ENCODE results near the gene MPHOSPH8.

MPHOSPH8 gene, protein sequence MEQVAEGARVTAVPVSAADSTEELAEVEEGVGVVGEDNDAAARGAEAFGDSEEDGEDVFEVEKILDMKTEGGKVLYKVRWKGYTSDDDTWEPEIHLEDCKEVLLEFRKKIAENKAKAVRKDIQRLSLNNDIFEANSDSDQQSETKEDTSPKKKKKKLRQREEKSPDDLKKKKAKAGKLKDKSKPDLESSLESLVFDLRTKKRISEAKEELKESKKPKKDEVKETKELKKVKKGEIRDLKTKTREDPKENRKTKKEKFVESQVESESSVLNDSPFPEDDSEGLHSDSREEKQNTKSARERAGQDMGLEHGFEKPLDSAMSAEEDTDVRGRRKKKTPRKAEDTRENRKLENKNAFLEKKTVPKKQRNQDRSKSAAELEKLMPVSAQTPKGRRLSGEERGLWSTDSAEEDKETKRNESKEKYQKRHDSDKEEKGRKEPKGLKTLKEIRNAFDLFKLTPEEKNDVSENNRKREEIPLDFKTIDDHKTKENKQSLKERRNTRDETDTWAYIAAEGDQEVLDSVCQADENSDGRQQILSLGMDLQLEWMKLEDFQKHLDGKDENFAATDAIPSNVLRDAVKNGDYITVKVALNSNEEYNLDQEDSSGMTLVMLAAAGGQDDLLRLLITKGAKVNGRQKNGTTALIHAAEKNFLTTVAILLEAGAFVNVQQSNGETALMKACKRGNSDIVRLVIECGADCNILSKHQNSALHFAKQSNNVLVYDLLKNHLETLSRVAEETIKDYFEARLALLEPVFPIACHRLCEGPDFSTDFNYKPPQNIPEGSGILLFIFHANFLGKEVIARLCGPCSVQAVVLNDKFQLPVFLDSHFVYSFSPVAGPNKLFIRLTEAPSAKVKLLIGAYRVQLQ

DNA sequence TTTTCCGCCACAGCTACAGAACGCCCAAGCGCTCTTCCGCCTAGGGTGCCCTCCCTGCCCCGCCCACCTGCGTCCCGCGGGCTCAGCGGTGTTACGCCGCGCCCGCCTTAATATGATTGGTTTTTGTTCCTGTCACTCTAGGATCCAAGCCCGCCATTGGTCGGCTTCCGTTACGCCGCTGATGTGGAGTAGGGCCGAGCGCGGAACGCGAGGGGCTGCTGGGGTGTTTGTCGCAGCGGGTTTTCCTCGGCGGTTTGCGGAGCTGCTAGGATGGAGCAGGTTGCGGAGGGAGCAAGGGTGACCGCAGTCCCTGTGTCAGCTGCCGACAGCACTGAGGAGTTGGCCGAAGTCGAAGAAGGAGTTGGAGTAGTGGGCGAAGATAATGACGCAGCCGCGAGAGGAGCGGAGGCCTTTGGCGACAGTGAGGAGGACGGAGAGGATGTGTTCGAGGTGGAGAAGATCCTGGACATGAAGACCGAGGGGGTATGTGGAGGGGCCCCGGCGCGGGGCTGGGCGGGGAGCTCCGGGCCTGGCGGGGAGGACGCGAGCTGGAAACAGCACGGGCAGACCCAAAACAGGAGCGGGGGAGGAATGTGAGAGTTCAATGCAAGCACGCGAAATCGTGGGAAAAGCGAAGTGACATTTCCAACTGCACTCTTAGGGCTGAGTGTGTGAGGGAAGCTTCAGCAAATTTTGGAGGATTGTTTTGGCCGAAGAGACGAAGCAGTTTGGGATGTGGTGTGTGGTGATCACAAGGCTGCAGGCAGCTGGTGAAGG lies at the start of gene MPHOSPH8:
Gene MPHOSPH8 (plus strand): TSS at position 181 of the 777 bp plus-strand sequence. CDS start 90 bp downstream, at position 271.
- peak; percentile 93 to 99 for DNase-seq

DNA sequence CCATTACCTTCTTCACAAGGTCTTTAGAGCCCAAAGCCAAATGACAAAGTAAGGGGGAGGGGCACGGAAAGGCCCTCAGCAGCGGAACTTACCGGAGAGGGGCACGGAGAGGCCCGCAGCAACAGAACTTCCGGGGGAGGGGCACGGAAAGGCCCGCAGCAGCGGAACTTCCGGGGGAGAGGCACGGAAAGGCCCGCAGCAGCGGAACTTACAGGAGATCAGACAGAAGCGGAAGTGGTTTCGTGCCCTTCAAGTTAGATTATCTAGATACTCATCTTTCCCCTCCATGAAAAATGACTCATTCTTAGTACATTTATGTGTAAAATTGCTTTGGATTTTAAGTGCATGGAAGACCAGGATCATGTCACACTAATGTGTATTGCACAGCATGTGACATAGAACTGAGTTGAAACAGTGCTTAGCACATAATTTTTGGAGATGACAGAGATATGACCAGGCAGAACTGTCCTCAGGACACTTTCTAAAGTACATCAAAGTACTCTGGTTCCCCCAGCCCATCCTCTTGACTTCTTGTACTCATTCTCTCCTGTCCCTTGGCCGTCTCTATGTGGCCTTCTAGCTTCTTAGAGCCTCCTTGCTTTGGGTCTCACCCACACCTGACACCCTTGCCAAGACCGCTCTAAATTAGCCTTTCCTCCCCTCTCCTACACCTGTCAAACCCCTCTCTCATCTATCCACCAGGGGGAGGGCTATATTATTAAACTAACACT lies 46.4 kb upstream of the MPHOSPH8 start:
- peak; percentile 72 to 79 for DNase-seq

DNA sequence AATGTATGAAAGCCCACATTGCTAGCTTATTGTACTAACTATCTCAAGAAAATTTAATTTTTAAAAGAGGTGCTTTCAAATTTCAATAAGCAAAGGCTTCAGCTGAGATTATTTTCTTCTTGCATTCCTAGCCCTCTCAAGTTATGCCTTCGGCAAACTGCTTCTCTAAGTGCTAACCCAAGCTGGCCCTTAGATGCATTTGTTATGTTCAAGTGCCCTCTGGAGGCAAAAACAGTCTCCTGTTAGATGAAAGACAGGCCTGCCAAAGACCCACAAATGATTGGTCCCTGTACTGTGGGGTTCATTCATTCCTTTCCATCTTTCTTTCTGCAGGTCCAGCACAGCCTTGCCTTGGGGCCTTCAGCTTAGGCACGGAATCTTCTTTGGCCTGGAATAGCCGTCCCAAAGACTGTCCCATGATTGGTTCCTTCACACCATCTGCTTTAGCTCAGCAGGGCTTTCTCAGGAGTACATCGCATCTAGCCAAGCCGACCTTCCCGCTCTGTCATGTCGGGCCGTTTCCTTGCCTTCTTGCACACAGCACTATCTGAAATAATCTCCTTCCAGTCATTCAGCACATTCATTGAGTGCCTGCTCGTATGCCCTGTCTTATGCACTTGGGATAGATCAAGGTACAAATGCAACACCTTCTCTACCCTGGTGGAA lies 45.7 kb upstream of the MPHOSPH8 start:
- peak; percentile 72 to 79 for DNase-seq

DNA sequence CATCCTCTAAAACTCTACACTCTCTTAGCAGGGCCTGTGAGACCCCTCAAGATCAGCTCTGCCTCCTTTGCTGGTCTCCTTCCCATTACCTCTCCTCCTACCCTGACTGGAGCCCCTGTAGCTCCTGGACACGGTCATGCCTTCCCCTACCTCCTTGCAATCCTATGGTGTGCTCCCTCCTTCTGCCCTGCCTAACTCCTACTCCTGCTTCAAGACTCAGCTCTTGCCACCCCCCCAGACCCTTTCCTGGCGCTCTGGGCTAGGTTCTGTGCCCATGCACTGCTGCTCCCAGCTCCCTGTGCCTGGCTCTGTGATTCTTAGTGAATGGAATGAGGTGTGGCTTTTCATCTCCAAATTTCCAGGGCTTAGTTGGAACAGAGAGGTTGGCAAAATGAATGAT lies 44.1 kb upstream of the MPHOSPH8 start:
- no peak for DNase-seq

DNA sequence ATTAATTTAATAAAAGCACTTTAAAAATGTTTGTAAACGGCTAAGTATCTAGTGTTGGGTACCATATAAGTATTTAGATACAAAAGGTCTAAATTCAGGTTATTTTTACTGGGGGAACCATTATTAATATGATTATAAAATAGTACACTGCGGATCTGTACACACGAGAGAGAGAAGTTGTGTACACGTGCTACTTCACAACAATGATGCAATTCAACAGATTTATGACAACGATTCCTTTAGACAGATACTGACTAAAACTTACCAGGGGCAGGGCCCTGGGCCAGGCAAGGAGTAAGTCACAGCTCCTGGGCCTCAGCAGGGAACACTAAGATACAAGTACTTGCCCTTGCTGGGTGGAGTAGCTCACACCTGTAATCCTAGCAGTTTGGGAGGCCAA lies 43.0 kb upstream of the MPHOSPH8 start:
- DNase-seq: no peak

DNA sequence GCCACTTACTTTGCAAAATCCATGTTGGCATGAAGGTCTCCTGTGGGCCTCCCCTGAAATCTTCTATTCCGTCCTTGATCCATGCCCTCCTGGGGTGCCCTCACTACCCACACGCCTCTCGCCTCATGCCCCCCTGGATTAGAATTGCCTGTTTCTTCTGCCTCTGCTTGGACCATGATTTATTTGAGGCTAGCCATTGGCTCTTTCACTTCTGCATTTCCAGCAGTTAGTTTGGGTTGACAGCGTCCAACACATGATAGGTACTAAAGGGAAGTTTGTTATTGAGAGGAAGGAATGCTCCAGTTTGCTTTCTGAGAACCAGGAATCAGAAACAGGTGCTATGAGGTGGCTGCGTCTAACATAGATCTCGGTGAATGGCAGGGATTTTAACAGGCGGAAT lies 41.6 kb upstream of the MPHOSPH8 start:
- DNase-seq: no peak

DNA sequence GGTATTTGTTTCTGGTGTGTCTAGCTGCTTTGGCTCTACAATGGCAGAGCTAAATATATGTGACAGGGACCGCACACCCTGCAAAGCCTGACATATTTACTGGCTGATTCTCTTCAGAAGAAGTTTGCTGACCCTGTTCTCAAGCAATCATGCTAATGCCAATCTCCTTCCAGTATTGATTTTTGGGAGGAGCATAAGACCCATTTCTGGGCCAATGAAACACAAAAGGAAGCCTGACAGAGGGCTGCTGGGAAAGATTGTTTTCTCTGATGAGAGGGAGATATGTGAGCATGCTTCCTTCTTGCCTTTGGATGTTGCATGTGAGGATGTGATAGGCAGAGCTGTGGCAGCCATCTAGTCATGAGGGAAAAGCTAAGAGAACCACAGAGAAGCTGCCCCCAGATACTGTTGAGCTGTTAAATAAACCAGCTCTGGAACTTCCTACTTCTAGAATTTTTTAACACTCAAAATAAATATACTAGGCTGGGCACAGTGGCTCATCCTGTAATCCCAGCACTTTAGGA lies 40.7 kb upstream of the MPHOSPH8 start:
- no peak for DNase-seq

DNA sequence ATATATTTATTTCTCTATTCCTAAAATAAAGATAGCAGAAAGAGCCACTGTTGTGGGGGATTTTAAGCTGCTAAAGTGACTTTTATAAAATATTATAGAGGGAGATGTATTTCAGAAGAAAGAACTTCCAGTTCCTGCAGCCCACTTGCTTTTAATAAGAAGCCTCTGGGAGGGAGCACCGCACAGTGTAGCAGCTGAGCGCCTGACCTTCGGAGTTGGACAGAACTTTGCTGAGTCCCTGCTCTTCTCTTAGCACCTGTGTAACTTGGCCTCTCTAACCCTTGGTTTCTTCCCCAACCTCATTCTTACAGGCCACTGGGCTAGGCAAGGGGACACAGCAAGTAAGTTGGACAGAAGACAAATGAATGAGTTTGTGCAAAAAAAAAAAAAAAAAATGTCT lies 37.4 kb upstream of the MPHOSPH8 start:
- no peak for DNase-seq

DNA sequence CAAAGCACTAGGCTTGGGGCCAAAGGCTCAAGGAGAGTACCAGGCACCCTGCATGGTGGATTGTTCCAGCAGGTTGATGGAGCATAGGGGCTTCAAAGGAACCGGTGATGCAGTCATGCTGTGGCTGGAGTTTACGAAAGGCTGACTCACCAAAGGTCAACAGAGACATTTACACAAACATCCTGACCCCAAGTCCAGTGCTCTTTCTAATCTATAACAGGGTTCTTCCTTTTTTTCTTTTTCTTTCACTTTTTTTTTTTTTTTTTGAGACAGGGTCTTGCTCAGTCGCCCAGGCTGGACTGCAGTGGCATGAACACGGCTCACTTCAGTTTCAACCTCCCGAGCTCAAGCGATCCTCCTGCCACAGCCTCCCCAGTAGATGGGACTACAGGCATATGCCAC lies 36.5 kb upstream of the MPHOSPH8 start:
- DNase-seq: no peak

DNA sequence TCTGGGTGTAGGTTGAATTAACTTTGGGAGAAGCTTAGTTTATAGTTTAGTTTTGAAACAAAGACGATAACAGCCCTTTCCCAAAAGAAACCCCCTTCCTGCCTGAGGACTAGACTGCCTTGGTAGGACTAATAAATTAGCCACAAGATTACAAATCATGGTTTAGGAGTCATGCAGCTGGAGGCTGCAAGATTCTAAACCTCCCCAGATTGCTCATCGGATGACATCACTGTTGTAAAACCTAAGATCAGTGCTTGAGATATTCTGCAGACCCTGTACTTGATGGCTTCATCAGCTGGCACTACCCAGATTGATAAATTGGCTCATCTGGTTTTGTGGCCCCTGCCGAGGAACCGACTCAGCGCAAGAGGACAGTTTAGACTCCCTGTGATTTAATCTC lies 35.9 kb upstream of the MPHOSPH8 start:
- DNase-seq: no peak

DNA sequence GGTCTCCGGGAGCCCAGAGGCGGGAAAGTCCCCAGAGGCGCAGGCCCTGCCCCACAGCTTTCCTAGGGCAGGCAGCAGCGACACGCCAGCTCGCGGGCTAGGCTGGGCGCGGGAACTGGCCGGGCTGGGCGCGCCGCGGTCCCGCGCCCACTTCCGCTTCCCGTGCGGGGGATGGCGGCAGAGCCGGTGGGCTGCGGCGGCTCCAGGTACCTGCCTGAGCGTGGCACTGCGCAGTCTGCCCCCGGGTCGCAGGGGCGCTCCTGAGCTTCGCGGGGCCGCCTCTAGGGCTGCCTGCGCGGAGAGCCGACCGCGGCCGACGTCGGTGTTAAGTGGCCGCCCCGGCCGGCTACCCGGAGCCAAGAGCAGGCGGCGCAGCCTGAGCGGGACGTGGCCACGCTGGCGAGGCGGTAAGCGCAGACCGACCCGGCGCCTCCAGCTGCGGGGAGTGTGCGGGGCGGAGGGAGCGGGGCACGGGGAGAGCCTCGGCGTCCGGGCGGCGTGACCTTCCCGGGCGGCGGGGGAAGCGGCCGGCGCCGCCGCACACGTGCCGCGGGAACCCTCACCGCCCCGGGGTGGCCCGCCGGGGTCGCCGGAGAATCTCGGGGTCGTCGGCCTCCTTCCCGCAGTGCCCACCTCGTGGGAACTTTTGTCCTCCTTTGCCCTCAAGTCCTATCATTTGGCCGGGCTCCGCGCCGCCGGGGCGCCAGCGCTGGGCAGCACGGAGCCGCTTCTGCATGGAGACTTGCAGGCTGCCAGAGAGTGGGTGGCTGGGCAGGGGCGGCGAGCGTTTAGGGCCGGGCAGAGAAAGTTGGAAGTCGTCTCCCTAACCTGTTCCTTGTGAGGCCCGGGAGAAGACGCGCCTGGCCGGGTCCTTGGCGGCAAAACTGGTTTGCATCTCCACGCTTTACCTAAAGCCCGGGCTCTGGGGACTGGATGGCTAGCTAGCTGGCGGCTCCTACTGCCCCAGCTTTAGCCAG lies 31.4 kb upstream of the MPHOSPH8 start:
- peak; percentile 49 to 87 for DNase-seq

DNA sequence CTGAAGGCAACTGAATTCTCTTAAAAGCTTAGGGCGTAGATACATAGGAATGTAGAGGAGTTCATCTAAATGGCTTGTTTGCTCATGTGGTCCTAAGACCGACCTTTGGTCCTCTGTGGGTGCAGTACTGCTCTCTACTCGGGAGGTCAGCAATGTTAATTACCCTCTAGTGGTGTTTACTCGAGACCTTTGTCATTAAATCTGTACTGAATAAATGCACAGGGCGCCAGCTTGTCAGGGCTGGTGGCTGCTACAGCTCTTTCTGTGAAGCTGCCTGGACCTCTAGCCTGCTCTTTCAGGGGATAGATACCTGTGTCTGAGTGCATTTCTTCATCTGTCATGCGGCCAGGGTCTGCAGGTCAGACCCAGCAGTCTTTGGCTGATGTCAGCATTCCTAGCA lies 29.2 kb upstream of the MPHOSPH8 start:
- no peak for DNase-seq

DNA sequence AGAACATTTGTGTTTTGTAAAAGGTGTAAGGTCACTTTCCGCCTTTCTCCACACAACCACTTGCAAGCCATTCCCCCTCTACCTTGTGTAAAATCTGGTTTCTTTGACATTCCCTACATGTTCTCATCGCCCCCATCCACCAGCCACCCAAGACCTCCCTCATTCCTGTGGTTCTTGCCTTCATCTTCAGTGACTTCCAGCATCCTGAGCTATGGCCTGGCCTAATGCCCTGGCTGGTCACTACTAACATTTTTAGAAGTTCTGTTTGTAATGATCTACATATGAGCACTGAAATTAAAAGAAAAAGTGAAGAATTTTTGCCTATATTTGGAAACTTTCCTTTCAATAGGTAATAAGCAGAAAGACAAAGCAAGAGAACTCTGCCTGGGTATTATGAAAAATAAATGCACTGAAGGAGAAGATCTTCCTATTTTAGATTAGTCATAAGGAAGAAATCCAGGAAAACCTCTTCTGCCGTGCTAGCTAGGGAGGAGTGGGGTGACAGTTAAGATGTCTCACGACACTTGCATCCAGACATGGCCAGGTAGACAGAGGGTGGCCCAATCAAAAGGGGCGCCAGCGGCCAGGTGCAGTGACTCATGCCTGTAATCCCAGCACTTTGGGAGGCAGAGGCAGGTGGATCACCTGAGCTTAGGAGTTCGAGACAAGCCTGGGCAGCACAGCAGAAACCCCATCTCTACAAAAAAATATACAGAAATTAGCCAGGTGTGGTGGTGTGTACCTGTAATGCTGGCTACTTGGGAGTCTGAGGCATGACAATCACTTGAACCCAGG lies 28.1 kb upstream of the MPHOSPH8 start:
- DNase-seq: no peak

DNA sequence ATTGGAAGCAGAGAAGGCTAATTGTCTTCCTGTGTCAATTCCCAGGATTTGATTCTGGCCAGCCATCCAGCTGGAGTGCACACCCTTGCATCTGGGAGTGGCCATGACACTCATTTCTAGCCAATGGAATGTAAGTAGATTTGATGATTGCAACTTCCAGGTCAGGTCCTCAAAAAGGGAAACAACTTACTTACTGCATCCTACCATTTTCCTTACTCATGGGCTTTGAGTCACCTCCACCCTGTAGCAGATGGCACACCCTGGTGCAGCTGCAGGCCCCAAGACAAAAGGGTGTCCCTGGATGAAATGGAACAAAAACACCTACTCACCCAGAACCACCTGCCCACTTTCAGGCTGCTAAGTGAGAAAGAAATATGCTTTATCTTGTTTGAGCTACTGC lies 27.3 kb upstream of the MPHOSPH8 start:
- no peak for DNase-seq

DNA sequence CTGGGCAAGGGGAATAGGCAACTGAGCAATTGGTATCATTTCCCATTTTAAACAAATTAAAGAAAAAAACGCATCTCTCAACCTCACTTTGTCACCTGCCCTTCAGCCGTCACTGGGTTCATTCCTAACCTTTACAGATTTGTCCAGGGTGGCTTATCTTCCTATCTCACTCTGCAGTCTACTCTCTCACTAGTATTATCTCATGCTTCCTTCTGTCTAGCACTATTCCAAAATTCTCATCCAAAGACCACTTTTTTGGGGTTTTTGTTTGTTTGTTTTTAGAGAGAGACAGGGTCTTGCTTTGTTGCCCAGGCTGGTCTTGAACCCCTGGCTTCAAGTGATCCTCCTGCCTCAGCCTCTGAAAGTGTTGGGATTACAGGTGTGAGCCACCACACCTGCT lies 26.7 kb upstream of the MPHOSPH8 start:
- DNase-seq: no peak

DNA sequence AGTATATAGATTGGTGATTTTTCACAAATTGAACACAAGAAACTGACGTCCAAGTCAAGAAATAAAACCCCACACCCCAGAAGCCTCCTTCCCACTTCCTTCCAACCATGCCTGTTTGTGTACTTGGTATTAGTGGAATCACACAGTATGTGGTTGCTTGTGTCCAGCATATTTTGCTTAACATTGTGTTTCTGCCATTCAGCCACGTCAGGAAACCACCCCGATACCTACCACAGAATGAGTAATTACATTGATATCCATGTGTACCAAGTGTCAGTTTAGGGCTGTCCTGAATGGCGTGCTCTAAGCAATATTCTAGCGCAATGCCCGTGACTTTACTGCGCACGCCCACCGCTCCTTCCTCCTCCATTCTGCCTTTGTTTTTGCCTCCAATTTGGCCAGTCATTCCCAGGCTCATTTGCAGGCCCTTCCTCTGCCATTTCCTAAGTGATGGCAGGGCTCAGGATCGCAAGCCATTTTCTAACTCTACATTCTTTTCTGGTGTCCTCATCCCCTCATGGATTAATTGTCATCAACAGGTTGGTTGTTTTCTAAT lies 25.9 kb upstream of the MPHOSPH8 start:
- no peak for DNase-seq

DNA sequence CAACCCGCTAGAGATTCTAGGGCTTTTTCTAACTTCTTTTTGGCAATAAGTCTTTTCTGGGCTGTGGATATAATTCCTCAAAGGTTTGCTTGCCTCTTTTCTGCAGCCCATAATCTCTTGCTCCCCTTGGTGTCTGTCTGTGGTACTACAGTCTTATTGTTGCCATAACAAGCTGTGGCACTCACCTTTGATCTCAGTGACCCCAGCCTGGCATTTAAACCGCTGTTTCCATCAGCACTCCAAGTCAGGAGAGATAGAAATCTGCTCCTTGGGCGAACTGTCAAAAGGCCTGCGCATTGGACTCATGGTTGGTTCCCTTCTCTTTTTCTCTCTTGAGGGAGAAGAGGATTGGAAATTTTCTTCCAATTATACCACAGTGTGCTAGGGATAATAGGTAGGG lies 14.5 kb upstream of the MPHOSPH8 start:
- DNase-seq: no peak

DNA sequence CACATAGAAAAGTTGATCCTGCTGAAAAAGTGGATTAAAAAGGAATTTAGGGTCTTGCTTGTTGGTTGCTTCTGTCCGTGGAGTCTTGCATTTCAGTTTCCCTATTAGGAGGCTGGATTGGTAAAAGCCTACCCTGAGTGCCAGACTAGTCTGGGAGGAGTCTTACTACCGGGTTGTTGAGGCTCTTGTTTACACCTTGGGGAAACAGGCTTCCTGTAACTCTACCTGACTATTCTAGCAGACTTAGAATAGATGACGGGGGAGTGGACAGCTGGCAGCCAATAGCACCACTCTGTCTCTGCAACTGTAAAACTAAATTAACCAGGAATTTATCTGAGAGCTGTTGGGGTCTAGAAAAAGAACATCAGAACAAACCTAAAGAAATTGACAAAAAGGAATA lies 11.3 kb upstream of the MPHOSPH8 start:
- DNase-seq: no peak

DNA sequence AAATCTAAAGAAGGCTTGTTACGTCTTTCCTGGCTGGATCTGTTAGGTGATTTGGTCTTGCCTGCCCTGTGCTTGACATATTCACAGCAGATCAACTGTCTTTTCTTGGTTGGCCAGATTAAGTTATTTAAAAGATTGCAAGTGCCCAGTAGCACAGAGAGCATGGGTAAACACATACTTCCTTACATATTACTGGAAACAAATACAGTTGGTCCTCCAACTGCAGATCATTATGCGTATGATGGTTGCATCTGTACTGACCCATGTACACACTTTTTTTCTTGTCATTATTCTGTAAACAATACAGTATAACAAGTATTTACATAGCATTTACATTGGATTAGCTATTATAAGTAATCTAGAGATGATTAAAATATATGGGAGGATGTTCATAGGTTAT lies 9.2 kb upstream of the MPHOSPH8 start:
- peak; percentile 25 to 30 for DNase-seq
